Neural crest cell (in vitro differentiated cells): Measurements from ENCODE around the gene LCN2. TPM values are rescaled to one million over a fixed set of nuclear protein-coding genes. Genes with fewer than 3 reads are reported as not detected.

ENCODE experiments used
- DNase-seq: peaks from one replicate; pipeline ENCODE4 v3.0.0; 2021; ENCODE audit warnings: low read depth, mixed read lengths, low spot score
- H3K27ac Mint-ChIP-seq: one replicate; pipeline ENCODE4 v1.8.0; 2021; ENCODE audit warnings: mild to moderate bottlenecking, mixed read lengths; ENCODE audit not compliant: unreplicated experiment
- H3K27me3 Mint-ChIP-seq: 2 replicates; pipeline ENCODE4 v1.8.0; 2021; ENCODE audit warnings: low read depth, mild to moderate bottlenecking, mixed read lengths
- H3K36me3 Mint-ChIP-seq: 2 replicates; pipeline ENCODE4 v1.8.0; 2021; ENCODE audit warnings: low read depth, mild to moderate bottlenecking, mixed read lengths
- H3K4me1 Mint-ChIP-seq: 2 replicates; pipeline ENCODE4 v1.8.0; 2021; ENCODE audit warnings: mixed read lengths
- H3K4me3 Mint-ChIP-seq: one replicate; pipeline ENCODE4 v1.8.0; 2021; ENCODE audit warnings: mild to moderate bottlenecking, mixed read lengths
- H3K9me3 Mint-ChIP-seq: 2 replicates; pipeline ENCODE4 v1.8.0; 2021; ENCODE audit warnings: mixed read lengths
- CTCF ChIP-seq: fragments of 200-600 bp; sonication (generic); conservative IDR thresholded peaks from 2 replicates; pipeline ENCODE4 v1.5.0; 2021; ENCODE audit warnings: antibody characterized with exemption, mild to moderate bottlenecking
- total RNA-seq: library from RNA; stranded (reverse); gene quantifications from 2 replicates; pipeline ENCODE4 v1.2.1, GENCODE V29; 2021

LCN2 gene
- total RNA-seq, 1 donor from 2014 or later: not detected

- H3K27me3 Mint-ChIP-seq: peaks cover 2% of the 10 kb centered on the region
- H3K4me1 Mint-ChIP-seq: peaks cover 6% of the 10 kb centered on the region
- no peak overlapping the region for H3K27ac Mint-ChIP-seq
- peak overlapping the region; percentile 83 for H3K4me3 Mint-ChIP-seq
- H3K36me3 Mint-ChIP-seq: peaks cover 5% of the 10 kb centered on the region
- no peaks in the 10 kb centered on the region for H3K9me3 Mint-ChIP-seq
- DNase-seq: peak; percentile 100
- TF ChIP-seq CTCF: peak; percentile 100
These were observed 31.4 kb upstream of the LCN2 start for GRCh38 chr9:128117613-128118471.

GRCh38 chr9:128118472-128118857 lies 30.8 kb upstream of the LCN2 start:
- Mint-ChIP-seq H3K4me3 (no peak overlapping the region), H3K4me1 (peaks cover 6% of the 10 kb centered on the region), H3K9me3 (no peaks in the 10 kb centered on the region), H3K27me3 (peaks cover 2% of the 10 kb centered on the region), H3K36me3 (peaks cover 2% of the 10 kb centered on the region), H3K27ac (no peak overlapping the region)
- no peak for TF ChIP-seq CTCF
- no peak for DNase-seq

- peaks cover 6% of the 10 kb centered on the region for H3K4me1 Mint-ChIP-seq
- no peak for DNase-seq
- no peak overlapping the region for H3K4me3 Mint-ChIP-seq
- TF ChIP-seq CTCF: no peak
- H3K27ac Mint-ChIP-seq: no peak overlapping the region
- no peaks in the 10 kb centered on the region for H3K36me3 Mint-ChIP-seq
- no peaks in the 10 kb centered on the region for H3K9me3 Mint-ChIP-seq
- H3K27me3 Mint-ChIP-seq: peaks cover 2% of the 10 kb centered on the region
These were observed 30.1 kb upstream of the LCN2 start for GRCh38 chr9:128118971-128119665.

GRCh38 chr9:128120061-128120740 lies 29.1 kb upstream of the LCN2 start:
- Mint-ChIP-seq H3K4me3 (no peak overlapping the region), H3K27ac (no peak overlapping the region), H3K27me3 (peaks cover 2% of the 10 kb centered on the region), H3K4me1 (peaks cover 9% of the 10 kb centered on the region), H3K9me3 (no peaks in the 10 kb centered on the region), H3K36me3 (no peaks in the 10 kb centered on the region)
- no peak for TF ChIP-seq CTCF
- no peak for DNase-seq

- no peak for TF ChIP-seq CTCF
- DNase-seq: no peak
- Mint-ChIP-seq H3K4me1 (peaks cover 16% of the 10 kb centered on the region), H3K27me3 (peaks cover 2% of the 10 kb centered on the region), H3K9me3 (no peaks in the 10 kb centered on the region), H3K4me3 (no peak overlapping the region), H3K36me3 (no peaks in the 10 kb centered on the region), H3K27ac (no peak overlapping the region)
These were observed 28.4 kb upstream of the LCN2 start for GRCh38 chr9:128120741-128121465.
